CD4-positive, alpha-beta T cell treated with Interleukin-21 for 1 hour (primary cell): Measurements from ENCODE around the gene CEP104.
"Not testable (repeated sequence)": the region's sequence is repeated elsewhere in the genome, so short reads cannot be mapped to it uniquely, and the experiment has no call there.

Experiments
- DNase-seq: peaks from one replicate; pipeline ENCODE4 v3.0.0-alpha.2; 2020

The CEP104 gene

DNA sequence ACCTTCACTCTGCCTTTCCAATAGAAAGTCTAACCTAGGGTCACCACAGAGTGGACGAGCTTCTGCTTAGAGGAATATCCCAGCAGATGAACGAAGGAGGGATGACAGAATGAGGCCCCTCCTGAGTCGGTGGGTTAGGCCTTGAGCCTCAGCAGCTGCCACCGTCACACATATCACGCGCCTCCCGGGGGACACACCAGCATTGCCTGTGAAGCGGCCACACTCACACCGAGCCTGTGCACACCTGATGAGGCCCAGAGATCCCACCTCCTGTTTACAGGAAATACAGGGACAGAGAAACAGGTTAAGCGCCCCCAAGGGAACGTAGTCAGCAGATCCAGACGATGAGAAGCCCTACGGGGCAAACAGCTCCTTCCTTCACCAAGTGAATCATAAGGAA is 35.6 kb downstream of the CEP104 start:
- DNase-seq = no peak

DNA sequence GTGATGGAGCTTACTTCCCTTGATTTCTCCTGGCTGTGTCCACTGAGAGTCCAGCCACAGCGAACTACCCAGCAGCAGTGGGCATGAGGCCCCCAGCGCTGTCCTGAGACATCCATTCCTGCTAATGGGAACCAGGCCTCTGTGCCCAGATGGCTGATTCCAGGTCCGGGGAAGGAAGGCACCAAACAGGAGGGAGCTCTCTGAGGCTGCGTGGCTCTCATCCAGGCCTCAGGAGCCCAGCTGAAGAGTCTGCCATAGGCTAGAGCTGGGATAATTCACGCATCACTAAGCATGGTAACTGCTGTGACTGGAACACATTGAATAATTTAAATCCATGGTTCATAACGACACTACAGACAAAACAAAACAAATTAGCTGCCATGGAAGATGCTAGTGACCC is 36.0 kb downstream of the CEP104 start:
- DNase-seq = no peak

DNA sequence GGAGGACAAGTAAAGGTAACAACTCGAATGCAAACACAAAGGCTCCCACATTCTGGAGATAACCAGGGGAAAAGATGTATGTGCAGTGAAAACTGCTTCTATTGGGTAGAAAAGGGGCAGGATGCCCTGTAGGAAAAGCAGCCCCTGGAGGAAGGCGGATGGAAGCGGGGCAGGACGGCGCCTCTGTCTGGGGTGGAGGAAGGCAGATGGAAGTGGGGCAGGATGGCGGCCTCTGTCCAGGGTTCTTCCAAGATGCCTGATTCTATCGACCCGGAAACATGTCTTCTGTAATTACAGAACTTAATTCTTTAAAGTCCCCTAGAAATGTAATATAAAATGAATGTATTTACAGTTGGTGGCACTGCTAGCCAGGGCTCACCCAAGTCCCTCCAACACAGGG is 36.7 kb downstream of the CEP104 start:
- DNase-seq = no peak

DNA sequence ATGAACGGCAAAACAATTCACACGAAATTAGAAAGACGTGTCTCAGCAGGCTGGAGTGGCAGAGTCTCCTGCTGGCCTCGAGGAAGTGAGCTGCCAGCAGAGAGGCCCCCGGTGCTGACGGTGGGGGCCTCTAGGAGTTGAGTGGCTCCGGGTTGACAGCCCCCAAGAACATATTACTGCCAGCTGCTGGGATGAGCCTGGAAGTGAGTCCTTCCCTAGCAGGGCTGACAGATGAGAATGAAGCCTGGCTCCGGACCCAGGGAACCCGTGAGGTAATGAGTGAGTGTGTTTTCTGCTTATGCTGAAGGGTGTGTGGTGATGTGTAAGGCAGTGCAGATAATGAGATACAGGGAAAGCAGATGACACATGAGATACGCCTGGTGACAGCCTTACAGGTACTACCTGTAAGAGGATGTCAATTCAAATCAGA is 37.2 kb downstream of the CEP104 start:
- DNase-seq = no peak

DNA sequence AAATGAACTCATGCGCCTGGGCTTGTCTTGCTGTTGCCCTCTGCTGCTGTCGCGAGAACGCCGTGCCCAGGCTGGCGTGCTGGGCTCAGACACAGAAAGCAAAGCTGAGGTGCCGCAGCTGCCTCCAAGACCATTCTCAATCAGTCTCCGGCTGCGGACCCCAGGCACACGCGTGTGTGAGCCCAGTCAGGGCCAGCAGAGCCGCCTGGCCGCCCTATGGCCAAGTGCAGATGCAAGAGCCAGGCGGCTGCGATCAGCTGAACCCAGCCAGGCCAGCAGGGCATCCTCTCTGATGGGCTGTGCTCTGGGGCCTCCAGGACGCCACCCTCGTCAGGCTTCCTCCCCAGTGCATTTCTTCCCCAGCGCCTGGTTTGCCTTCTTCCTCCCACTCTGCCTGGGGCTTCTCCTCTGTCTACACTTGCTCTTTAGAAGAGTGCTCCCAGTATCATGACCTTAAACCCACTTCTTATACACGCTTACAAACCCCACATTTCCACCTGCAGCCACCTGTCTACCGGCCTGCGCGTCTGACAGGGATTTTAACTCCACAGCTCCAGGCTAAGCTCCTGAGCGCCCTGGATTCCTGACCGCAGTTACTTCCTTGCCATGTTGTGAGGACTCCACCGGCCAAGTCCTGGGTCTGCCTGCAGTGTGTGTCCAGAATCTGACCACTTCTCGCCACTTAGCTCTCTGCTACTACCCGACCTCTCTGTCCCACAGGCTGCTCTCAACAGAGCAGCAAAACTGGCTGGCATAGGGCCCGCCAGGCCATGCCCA is 39.0 kb downstream of the CEP104 start:
- no peak for DNase-seq

DNA sequence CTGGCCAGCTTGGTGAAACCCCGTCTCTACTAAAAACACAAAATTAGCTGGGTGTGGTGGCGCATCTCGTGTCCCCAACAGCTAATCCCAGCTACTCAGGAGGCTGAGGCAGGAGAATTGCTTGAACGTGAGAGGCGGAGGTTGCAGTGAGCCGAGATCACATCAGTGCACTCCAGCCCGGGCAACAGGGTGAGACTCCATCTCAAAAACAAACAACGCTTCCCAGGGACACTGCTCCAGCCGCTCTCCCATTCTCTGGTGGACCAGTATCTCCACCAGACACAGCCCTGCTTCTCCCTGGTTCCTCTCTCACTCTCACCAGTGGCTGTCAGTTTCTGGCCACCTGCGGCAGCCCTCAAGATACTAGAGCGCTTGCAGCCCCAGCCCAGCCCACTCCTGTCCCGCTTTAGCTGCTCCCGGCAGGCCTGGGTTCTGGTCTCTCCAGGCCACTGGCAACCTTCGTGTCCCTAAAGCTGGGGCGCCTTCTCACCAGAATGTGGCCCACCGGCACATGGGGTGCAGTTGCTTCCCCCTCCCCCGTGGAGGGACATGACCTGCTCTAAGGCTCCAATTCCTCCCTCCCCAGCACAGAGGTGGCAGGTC is 39.8 kb downstream of the CEP104 start:
- DNase-seq = no peak

DNA sequence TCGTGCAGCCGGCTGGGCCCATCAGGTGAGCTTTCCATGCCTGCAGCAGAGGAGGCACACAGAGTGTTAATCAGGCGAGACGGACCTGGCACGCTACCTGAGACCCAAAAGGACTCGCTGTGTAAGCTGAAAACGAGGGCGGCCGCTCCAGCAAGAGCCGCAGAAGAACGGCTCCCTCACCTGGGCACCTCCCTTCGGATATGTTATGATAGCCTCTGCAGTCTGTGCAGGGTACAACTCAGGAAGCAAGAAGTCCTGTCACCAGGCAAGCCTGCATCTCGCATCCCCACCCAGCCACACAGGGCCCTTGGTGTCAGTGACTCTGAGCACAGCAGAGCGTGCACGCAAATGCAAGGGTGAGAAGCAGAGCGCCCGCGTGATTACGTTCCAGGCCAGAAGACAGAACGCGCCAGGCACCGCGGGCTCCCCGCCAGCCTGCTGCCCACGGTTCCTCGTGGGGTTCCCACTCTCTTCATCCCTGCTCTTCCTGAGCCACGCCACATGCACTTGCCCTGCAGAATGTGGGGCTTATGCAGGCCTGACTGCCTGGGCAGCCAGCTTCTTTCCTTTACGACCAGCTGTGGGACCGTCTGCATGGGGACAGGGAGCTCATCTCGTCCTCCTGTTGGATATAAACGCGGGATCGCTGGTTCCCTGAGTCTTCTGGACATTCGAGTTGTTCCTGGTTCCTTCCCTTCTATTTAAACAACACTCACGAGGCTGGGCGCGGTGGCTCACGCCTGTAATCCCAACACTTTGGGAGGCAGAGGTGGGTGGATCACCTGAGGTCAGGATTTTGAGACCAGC is 40.5 kb downstream of the CEP104 start:
- DNase-seq = no peak

DNA sequence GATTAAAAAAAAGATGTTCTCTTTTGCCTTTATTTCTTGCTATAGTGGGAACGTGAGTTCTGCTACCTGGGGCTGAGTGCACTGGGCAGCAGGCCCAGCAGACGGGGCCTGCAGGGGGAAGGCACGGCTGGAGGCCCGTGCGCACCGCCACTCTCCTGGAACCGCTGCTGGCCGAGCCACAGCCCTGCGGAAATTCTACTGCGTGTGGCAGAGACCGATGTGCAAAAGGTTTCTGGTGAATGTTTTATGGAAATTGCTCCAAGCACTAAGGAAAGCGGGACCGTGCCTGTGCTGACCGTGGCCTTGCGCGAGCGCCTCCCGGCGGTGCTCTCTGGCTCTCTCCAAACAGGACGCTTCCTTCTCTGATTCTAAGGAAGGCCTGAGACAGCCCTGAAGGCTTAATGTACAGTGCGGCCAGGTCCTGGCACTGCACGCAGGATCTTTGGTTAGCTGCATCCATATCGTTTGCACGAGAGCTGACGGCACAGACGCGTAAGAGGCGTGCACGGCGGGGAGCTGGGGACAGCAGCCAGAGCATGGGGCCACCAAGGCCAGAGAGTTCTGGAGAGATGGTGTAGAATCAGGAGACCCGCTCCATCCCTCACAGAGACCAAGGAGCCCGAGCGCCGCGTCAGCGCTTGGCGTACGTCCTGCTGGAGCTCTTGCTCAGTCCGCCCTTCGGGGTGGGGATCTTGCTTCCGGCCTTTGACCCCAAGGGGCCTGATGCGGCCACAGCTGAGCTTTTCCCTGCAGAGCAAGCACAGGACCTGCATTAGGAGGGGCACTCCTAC is 42.0 kb downstream of the CEP104 start:
- DNase-seq = no peak

DNA sequence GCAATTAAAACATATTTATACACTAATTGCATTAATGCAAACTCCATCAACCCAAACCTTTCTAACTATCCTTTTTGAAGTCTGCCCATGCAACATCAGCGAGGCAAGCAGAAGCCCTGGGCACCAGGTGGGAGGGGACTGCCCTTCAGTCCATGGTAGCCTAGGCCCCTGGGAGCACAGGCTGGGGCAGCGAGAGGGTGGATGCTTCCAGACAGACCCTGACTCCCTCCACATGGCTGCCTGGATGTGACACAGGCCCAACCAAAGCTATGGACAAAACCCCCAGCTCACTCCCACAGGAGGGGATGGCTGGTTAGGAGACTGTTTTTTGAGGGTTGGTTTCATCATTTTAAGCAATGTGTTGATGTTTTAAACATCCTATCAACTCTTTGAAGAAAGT is 42.9 kb downstream of the CEP104 start:
- no peak for DNase-seq

DNA sequence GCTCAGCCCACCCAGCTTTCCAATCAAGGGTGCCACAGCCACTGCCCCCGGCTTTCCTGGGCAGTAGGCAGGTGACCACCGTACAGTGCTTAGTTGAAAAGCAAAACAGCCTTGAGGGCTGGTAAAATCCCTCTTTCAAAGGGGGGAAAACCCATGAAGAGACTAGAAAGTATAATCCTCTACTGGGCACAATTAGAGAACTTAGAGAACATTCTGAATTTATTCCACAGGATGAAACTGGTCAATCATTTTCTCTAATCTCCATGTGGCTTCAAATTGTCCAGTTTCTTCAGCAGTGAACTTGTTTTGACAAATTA is 45.5 kb downstream of the CEP104 start:
- DNase-seq = no peak

DNA sequence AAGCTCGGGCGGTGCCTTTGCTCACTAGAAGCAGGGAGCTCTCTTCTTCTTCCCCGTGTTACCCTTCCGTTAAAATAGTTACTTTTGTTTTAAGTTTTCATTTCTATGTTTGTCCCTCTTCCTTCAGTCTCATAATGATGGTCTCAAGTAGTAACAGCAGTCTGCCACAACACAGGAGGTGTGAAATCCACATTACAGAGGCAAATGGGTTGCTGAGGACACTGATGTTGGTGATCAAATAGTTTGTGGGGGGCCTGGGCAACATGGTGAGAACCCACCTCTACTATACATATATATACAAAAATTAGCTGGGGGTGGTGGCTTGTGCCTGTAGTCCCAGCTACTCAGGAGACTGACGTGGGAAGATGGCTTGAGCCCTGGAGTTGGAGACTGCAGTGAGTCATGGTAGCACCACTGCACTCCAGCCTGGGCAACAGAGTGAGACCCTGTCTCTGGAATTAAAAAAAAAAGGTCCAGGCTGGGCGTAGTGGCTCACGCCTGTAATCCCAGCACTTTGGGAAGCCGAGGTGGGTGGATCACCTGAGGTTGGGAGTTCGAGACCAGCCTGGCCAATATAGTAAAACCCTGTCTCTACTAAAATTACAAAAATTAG is 46.8 kb downstream of the CEP104 start:
- DNase-seq = peak; percentile 18

DNA sequence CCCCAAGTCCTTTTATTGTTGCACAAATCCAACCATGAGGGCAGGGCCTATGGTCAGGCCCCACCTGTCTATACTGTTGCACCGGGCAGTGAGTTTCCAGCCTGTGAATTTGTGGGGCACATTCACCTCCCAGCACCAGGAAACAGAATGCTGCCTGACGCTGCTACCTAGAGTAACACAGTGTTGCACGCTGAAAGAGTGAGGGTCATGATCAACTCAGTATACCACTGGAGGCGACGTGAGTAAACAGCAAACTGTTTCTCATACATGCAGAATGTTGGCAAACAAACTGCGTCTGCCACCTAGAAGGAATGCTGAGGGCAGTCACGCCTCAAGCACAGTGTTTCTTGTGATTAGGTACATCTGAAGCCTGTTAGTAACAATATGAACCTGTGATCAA is 47.3 kb downstream of the CEP104 start:
- DNase-seq = no peak

DNA sequence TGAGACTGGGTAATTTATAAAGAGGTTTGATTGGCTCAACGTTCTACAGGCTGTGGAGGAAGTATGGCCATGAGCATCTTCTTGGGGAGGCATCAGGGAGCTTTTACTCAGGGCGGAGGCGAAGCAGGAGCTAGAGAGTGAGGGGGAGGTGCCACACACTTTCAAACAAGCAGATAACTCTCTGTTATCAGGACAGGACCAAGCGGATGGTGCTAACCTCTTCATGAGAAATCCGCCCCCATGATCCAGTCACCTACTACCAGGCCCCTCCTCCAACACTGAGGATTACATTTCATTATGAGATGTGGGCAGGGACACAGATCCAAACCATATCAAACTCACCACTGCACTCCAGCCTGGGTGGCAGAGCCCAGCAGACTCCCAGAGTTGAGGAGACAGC is 49.2 kb downstream of the CEP104 start:
- no peak for DNase-seq

DNA sequence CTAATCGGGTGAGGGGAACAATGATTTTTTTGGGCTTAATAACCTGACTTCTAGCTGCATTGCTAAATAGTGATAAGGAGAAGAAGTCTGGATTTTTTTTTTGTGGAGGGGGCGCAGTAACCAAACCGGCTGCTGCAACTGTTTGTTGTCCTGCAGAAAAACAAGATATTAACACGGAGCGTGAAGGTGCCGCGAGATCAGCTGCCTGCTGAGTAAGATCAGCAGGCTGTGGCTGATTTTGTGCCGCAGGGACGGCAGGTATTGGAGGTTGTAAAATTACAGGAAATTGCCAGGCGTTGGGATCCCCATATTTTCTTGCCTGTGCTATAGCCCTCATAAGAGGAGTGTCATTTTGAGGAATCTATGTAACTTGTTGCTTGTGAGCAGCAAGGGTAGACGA is 52.0 kb downstream of the CEP104 start:
- no peak for DNase-seq

DNA sequence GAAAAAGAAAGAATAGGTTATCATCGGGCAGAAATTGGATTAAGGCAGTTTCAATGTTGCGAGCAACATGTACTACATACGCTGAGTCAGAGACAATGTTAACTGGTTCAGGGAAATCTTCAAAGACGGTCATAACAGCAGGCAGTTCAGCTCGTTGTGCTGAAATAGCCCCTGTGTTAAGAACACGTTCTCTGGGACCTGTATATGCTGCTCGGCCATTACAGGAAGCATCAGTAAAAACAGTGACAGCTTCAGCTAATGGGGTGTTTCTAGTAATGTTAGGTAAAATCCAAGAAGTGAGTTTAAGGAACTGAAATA is 52.4 kb downstream of the CEP104 start:
- DNase-seq = not testable (repeated sequence)

DNA sequence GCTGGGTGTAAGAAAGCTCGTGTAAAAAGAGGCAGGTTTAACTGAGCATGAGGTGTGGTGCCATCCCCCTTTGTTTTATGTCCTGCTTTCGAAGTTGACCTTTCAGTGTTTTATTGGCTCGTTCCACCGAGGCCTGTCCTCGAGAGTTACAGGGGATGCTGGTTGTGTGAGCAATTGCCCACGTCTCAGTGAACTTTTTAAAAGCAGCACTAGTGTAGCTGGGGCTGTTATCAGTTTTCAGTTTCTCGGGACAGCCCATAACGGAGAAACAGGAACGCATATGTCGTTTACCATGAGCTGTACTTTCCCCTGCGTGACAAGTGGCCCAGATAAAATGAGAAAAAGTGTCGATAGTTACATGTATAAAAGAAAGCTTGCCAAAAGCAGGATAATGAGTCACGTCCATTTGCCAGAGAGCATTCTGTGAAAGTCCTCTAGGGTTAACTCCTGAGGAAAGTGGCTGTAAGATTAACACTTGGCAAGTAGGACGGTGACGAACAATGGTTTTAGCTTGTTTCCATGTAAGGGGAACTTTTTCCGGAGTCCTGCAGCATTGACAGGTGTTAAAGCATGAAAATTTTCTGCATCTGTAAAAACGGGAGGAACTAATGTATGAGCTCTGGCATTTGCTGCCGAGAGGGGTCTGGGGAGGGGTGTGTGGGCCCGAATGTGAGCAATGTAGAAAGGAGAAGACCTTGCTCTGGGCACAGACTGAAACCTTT is 52.9 kb downstream of the CEP104 start:
- DNase-seq = no peak

DNA sequence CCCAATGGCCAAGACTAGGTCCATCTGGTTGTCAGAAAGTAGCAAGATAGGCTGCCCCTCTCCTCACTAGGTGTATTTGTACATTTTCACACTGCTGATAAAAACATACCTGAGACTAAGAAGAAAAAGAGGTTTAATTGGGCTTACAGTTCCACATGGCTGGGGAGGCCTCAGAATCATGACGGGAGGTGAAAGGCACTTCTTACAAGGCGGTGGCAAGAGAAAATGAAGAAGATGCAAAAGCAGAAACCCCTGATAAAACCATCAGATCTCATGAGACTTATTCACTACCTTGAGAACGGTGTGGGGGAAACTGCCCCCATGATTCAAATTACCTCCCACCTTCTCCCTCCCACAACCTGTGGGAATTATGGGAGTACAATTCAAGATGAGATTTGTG is 56.2 kb downstream of the CEP104 start:
- not testable (repeated sequence) for DNase-seq

DNA sequence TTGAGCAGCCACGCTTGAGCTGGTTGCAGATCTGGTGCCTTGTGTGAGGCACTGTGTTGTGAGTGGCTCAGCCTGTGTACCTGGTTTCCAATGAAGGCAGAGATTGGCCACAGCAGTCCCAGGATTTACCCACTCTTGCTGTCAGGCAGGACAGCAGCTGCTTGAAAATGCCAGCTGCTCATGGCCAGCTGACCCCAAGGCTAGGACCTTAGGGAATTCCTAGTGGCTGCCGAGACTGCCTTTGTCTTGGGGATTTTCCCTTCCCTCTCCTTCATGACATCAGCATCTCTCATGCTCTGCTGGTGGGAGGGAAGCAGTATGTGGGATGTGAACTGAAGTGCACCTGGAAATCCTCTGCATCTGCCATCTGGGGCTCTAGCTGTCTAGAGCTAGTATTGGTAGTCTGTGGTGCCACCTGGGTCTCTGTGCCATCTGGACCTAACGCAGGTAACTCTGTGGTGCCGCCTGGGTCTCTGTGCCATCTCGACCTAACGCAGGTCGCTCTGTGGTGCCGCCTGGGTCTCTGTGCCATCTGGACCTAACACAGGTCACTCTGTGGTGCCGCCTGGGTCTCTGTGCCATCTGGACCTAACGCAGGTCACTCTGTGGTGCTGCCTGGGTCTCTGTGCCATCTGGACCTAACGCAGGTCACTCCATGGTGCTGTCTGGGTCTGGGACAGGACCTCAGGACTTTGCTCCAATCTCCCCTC is 56.9 kb downstream of the CEP104 start:
- no peak for DNase-seq

DNA sequence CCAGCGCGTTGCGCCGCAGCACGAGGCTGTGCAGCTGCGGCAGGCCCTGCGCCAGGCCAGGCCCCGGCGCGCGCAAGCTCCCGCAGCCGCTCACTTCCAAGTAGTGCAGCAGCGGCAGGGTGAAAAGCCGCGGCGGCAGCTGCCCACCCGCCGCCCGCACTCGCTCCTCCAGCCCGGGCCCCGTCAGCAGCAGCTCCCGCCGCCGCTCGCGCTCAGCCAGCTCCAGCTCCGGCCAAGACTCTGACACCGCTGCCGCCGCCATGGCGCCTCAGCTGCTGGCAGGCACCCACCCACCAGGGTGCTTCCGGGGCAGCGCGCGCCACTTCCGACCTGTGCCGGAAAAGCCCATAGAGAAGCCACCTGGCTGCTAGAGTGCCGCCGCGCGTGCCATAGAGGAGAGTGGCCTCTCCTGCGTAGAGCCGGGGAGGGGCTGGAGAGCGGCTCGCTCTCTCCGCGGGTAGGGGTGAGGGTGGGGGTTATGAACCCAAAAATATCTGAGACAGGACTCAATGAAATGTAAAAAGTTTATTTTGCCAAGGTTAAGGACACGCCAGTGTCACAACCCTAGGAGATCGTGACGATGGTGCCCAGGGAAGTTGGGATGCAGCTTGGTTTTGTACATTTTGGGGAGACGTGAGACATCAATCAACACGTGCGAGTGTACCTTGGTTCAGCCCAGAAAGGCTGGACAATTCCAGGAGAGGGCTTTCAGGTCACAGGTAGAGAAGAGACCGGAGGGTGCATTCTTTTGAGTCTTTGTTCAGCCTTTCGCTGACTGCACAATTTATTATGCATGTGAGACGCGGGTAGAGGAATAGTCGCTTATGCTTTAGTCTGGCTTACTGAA is 60.6 kb downstream of the CEP104 start, which contains the start of gene LRRC47:
TSS of gene LRRC47 (minus strand) at position 284 of the 847 bp plus-strand sequence. CDS start at position 262, 22 bp downstream.
- DNase-seq = peak; percentile 95

DNA sequence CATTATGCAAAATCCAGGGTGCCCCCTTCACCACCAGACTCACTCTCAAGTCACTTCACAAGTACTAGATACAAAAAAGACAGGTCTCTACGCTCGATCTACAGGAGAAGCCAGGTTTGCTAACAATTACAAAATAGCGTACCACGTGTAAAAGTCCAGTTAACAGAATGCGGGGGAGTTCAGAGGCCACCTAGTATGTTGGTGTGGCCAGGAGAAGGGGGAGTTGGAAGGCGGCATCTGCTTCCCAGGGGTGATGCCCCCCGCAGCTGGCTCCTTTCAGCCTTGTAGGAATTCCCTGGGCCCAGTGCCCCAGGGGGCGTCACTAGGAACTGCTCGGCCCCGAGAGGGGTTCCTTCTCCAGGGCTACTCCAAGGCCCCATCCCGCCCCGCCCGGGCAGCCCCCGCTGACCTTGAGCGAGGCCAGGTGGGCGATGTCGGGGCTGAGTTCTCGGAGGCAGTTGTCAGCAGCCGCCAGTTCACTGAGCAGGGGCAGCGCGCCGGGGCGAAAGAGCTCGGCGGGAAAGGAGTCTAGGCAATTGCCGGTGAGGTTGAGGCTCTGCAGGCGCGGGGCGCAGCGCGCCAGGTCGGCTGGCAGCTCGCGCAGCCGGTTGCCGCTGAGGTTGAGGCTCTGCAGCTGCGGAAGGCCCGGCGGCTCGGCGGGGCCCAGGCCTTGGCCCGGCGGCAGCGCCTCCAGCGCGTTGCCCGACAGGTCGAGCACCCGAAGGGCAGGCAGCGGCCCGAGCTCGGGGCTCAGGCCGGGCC is 61.4 kb downstream of the CEP104 start:
- DNase-seq = no peak
